RWPE2 (cell line): ENCODE results near the gene SH3BP5L.

Experiments
- ATAC-seq: fragments of 200-7000 bp; cut with Tn5 transposase; 3 replicates; pipeline ENCODE4 v1.9.1; 2021; ENCODE audit warnings: low read depth
- DNase-seq: peaks from one replicate; pipeline ENCODE4 v3.0.0-alpha.2; 2020; ENCODE audit warnings: low spot score
- H3K27ac ChIP-seq: fragments of 450-650 bp; 2 replicates; pipeline ENCODE4 v1.5.1; 2017; ENCODE audit warnings: mild to moderate bottlenecking; ENCODE audit not compliant: poor library complexity, severe bottlenecking
- H3K27me3 ChIP-seq: fragments of 250-450 bp; sonication (Bioruptor Pico); 2 replicates; pipeline ENCODE4 v1.5.1; 2021; ENCODE audit warnings: mild to moderate bottlenecking, moderate library complexity; ENCODE audit not compliant: insufficient read depth, poor library complexity, severe bottlenecking
- H3K36me3 ChIP-seq: fragments of 250-450 bp; sonication (Bioruptor Pico); 2 replicates; pipeline ENCODE4 v1.5.1; 2020; ENCODE audit warnings: low read depth, mild to moderate bottlenecking, moderate library complexity
- H3K4me1 ChIP-seq: fragments of 250-450 bp; sonication (Bioruptor Pico); 2 replicates; pipeline ENCODE4 v1.5.1; 2021; ENCODE audit warnings: mild to moderate bottlenecking, moderate library complexity; ENCODE audit not compliant: insufficient read depth, poor library complexity, severe bottlenecking
- H3K4me3 ChIP-seq: fragments of 250-450 bp; sonication (Bioruptor Pico); 2 replicates; pipeline ENCODE4 v1.5.1; 2021; ENCODE audit warnings: mild to moderate bottlenecking, moderate library complexity; ENCODE audit not compliant: severe bottlenecking
- H3K9me3 ChIP-seq: fragments of 250-450 bp; sonication (Bioruptor Pico); 2 replicates; pipeline ENCODE4 v1.5.1; 2021; ENCODE audit warnings: mild to moderate bottlenecking, moderate library complexity; ENCODE audit not compliant: severe bottlenecking
- TF ChIP-seq, protein P1 (sequence below): fragments of 450-650 bp; IDR thresholded peaks from one replicate; pipeline ENCODE4 v1.5.1; 2017; ENCODE audit warnings: mild to moderate bottlenecking, moderate library complexity; ENCODE audit not compliant: poor library complexity, severe bottlenecking

SH3BP5L gene

DNA sequence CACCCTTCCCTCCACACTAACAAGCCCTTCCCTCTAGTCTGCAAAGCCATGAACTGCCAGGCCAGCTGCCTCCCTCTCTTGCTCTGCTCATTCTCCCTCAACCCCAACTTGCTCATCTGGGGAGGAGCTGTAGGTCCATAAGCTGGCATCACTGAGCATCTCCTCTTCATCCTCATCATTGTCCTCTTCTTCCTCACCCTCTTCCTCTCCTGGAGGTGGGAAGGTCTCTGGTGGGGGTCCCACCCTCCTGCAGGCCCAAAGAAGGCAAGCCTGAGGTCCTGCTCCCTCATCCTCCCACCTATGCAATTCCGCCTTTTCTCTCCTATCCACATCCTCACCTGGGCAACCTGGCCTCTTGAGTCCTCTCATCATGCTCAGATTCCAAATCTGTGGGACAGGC lies 30.5 kb upstream of the SH3BP5L start:
- no peaks in the 10 kb centered on the region for H3K9me3 ChIP-seq
- H3K36me3 ChIP-seq = peaks cover 32% of the 10 kb centered on the region
- ATAC-seq (no peak), DNase-seq (no peak)
- no peak overlapping the region for H3K27ac ChIP-seq
- H3K4me1 ChIP-seq = no peaks in the 10 kb centered on the region
- H3K4me3 ChIP-seq = no peak overlapping the region
- H3K27me3 ChIP-seq = no peaks in the 10 kb centered on the region
- TF ChIP-seq, protein P1, sequence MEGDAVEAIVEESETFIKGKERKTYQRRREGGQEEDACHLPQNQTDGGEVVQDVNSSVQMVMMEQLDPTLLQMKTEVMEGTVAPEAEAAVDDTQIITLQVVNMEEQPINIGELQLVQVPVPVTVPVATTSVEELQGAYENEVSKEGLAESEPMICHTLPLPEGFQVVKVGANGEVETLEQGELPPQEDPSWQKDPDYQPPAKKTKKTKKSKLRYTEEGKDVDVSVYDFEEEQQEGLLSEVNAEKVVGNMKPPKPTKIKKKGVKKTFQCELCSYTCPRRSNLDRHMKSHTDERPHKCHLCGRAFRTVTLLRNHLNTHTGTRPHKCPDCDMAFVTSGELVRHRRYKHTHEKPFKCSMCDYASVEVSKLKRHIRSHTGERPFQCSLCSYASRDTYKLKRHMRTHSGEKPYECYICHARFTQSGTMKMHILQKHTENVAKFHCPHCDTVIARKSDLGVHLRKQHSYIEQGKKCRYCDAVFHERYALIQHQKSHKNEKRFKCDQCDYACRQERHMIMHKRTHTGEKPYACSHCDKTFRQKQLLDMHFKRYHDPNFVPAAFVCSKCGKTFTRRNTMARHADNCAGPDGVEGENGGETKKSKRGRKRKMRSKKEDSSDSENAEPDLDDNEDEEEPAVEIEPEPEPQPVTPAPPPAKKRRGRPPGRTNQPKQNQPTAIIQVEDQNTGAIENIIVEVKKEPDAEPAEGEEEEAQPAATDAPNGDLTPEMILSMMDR = no peak

DNA sequence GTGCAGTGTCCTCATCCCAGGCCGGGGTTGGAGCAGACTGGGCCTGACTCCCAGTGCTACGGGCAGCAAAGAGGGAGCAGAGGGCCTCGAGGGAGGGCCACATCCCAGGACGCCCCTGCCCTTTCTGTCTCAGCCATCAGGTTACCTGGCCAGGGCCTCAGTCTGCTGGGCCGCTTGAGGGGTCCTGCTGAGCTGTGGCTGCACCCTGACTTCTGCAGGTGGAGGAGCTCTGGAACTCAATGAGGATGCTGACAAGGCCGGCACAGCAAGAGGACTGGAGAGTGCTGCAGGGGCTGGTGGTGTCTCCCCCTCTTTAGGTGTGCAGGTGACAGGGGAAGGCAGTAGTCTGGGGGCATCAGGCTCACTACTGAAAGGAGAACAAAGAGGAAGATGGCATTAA lies 29.9 kb upstream of the SH3BP5L start:
- TF ChIP-seq, protein P1 = no peak
- H3K36me3 ChIP-seq = peaks cover 32% of the 10 kb centered on the region
- DNase-seq (no peak), ATAC-seq (no peak)
- no peak overlapping the region for H3K4me3 ChIP-seq
- H3K4me1 ChIP-seq = no peaks in the 10 kb centered on the region
- no peaks in the 10 kb centered on the region for H3K27me3 ChIP-seq
- H3K9me3 ChIP-seq = no peaks in the 10 kb centered on the region
- no peak overlapping the region for H3K27ac ChIP-seq

DNA sequence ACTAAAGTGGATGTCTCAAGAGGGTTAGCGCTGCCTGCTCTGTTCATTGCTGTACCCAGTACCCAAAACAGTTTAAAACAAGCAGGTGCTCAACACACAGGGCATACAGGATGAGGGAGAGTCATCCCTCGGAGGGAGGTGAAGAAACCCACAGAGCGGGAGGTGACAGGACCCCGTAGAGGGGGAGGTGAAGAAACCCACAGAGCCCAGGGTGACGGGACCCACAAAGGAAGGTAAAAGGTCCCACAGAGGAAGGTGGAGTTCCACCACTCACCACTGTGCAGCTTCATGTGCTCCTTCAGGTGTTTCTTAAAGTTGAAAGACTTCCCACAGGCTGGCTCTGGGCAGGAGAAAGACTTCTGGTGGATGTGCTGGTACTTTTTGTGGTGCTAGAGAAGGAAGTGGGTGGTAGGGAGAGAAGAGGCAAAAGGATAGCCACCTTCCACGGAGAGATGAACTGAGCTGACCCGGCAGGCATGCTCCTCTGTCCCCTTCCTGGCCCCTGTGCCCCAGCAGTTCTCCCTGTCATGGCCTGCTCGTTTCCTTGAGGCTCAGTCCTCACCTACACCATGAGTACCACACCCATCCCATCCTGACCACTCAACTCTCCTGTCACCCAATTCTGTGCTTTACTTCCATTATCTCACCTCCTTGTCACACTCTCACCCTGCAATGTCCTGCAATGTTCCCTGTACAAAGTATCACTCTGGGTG lies 28.1 kb upstream of the SH3BP5L start:
- TF ChIP-seq, protein P1 = no peak
- DNase-seq = no peak
- ATAC-seq = no peak
- Histone ChIP-seq H3K4me1 (no peaks in the 10 kb centered on the region), H3K27ac (no peak overlapping the region), H3K9me3 (no peaks in the 10 kb centered on the region), H3K27me3 (no peaks in the 10 kb centered on the region), H3K4me3 (no peak overlapping the region), H3K36me3 (peaks cover 41% of the 10 kb centered on the region)

DNA sequence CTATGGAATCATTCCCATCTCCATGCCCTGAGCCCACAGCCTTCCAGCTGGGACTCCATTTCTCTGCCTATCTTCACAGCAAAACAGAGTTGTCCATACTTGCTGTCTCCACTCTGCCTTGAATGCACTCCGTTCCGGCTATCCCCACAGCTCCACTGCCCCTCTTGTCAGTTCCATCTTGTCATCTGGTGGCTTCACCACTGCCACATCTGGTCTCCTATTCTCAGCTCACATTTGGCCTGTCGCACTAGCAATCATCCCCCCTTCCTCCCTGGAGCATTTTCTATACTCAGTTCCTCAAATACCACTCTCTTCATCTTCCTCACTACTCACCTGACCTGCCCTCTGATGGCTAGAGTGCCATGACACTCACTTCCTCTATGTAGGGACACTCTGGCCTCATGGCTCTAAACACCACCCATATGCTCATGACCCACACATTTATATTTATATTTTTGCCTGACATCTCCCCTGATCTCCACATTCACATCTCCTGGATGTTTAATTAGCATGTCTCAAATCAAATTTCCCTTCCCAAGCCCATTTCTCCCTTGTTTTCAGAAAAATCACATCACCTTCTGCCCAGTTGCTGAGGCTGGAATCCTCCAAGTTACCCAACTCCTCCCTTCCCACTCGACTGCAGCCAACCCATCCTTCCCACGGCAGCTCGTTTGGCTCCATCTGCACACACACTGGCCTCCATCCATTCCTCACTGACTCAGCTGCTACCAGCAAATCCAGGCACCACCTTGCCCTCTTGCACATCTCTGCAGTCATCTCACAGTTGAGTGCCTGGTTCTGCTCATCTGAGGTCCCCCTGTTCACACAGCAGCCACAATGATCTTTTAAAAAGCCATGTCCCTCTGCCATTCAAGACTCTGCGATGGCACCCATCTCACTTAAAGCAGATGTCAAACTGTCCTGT lies 27.0 kb upstream of the SH3BP5L start:
- H3K9me3 ChIP-seq = no peaks in the 10 kb centered on the region
- no peaks in the 10 kb centered on the region for H3K27me3 ChIP-seq
- no peak overlapping the region for H3K27ac ChIP-seq
- H3K36me3 ChIP-seq = peaks cover 49% of the 10 kb centered on the region
- DNase-seq (no peak), ATAC-seq (no peak)
- H3K4me1 ChIP-seq = no peaks in the 10 kb centered on the region
- TF ChIP-seq, protein P1 = no peak
- no peak overlapping the region for H3K4me3 ChIP-seq
